Measurements from ENCODE around the gene RAB22A.
"Not testable (repeated sequence)": the region's sequence is repeated elsewhere in the genome, so short reads cannot be mapped to it uniquely, and the experiment has no call there.

Gene RAB22A

DNA sequence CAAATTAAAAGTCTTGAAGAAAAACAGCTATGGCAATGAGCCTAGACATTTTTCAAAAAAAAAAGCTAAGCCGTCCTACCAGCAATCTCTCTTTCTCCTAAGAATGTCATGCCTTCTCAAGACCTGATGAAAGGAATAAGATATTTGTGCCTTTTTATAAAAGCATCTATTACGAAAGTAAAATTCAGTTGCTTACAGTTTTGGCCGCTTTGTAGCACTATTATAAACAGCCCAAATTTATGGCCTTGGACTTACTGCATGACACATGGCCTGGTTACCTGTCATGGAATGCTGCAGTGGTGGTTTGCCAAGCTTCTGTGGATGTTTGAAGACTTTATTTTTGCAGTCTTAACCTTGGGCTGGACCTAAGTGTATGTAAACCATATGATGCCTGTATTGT lies 57.4 kb downstream of the RAB22A start:
- no peaks in the 10 kb centered on the region for H3K9me3 Mint-ChIP-seq
- peaks cover 28% of the 10 kb centered on the region for H3K4me1 Mint-ChIP-seq
- peaks cover 1% of the 10 kb centered on the region for H3K27me3 Mint-ChIP-seq (ENCODE audit: low read depth, poor library complexity)
- no peak for DNase-seq
- TF ChIP-seq CTCF (IDR thresholded peaks at IDR 0.05) = no peak
- no peak overlapping the region for H3K27ac Mint-ChIP-seq
- no peak overlapping the region for H3K4me3 Mint-ChIP-seq
- H3K36me3 Mint-ChIP-seq (ENCODE audit: low read depth) = peaks cover 20% of the 10 kb centered on the region

GRCh38 chr20:58372806-58373205 lies 63.3 kb downstream of the RAB22A start:
- no peak for DNase-seq
- Mint-ChIP-seq H3K36me3 (ENCODE audit: low read depth) (no peaks in the 10 kb centered on the region), H3K27me3 (ENCODE audit: low read depth, poor library complexity) (peaks cover 24% of the 10 kb centered on the region), H3K4me1 (peaks cover 50% of the 10 kb centered on the region), H3K27ac (no peak overlapping the region), H3K9me3 (no peaks in the 10 kb centered on the region), H3K4me3 (no peak overlapping the region)
- no peak for TF ChIP-seq CTCF (IDR thresholded peaks at IDR 0.05)

DNA sequence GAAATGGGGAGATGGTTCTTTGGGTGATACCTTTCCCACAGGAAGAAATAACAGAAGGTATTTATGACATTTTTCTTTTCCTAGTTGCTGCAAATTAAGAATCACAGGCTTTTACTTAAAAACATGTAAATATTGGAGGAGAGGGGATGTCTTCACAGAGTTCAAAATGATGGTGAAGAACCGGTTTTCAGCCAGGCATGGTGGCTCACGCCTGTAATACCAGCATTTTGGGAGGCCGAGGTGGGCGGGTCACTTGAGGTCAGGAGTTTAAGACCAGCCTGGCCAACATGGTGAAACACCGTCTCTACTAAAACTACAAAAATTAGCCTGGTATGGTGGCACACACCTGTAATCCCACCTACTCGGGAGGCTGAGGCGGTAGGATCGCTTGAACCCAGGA lies 63.8 kb downstream of the RAB22A start:
- Mint-ChIP-seq H3K27me3 (ENCODE audit: low read depth, poor library complexity) (peaks cover 24% of the 10 kb centered on the region), H3K4me1 (peaks cover 45% of the 10 kb centered on the region)
- H3K27ac Mint-ChIP-seq; DNase-seq; H3K36me3 Mint-ChIP-seq (ENCODE audit: low read depth); H3K9me3 Mint-ChIP-seq; H3K4me3 Mint-ChIP-seq: not testable (repeated sequence)

DNA sequence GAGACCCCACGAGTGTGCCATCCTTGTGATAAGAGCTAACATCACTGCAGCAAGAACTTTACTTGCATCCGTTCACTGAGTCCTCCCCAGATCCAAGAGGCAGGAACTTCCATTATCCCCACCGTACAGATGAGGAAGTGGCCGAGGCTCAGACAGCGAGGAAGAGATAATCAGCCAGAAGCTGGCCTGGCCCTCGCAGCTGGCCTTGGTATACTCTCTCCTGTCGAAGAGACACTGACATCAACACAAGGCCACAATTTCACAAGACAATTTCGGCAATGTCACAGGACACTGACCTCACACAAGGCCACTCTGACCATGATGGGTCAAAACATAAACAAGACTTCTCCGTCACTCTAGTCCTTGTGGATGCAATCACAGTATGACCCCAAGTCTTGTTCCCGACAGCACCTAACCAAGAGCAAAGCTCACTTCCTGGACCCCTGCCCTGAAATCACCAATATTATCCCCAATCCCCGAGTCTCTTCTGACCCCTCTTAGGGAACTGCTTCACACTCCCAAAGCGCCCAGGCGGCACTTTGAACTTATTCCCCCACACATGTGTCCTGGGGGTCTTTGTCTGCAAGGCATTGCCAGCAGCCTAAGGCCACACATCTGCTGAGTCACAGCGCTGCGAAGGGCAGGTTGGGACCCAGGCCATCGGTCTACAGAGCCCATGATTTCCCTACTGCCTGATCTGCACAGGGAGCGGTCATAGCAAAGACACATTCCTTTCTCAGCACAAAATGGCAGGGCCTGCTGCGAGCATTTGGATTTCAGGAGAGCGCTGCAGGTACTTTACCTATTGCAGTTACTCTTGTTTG lies 64.7 kb downstream of the RAB22A start:
- Mint-ChIP-seq H3K9me3 (no peaks in the 10 kb centered on the region), H3K4me1 (peaks cover 47% of the 10 kb centered on the region), H3K36me3 (ENCODE audit: low read depth) (no peaks in the 10 kb centered on the region), H3K27ac (peak overlapping the region; percentile 73), H3K27me3 (ENCODE audit: low read depth, poor library complexity) (peaks cover 24% of the 10 kb centered on the region), H3K4me3 (no peak overlapping the region)
- no peak for TF ChIP-seq CTCF (IDR thresholded peaks at IDR 0.05)
- DNase-seq = no peak

DNA sequence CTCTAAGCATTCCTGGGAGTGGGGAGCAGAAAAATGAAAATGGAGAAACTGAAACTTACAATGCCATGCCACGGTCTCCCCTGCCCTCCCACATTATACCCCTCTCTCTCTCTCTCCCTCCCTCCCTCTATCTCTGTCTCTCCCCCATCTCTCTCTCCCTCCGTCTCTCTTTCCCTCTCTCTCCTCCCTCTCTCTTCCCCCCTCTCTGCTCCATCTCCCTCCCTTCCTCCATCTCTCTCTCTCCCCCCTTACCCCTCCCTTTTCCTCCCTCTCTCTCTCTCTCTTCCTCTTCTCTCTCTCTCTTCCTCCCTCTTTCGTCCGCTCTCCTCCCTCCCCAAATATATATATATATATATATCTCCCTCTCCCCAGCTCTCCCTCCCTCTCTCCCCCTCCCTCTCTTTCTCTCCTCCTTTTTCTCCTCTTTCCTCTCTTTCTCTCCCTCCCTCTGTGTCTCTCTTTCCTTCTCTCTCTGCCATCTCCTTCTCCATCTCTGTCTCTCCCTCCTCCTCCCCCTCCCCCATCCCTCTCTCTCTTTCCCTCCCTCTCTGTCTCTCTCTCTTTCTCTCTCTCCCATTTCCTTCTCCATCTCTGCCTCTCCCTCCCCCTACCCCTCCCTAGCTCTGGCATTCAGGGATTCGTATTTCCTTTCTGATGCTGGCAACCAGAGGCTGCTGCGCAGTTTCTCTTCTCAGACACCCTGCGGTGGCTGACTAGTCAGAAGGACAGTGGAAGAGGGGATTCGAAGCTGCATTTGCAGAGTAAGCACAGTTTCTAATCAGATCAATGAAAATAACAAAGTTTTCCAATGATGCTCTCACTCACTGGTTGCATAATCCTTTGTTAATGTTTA lies 65.6 kb downstream of the RAB22A start:
- no peak for TF ChIP-seq CTCF (IDR thresholded peaks at IDR 0.05)
- H3K4me3 Mint-ChIP-seq = peak overlapping the region; percentile 16
- H3K4me1 Mint-ChIP-seq = peaks cover 47% of the 10 kb centered on the region
- DNase-seq = peak; percentile 16
- no peaks in the 10 kb centered on the region for H3K9me3 Mint-ChIP-seq
- peaks cover 24% of the 10 kb centered on the region for H3K27me3 Mint-ChIP-seq (ENCODE audit: low read depth, poor library complexity)
- H3K27ac Mint-ChIP-seq = peak overlapping the region; percentile 73
- H3K36me3 Mint-ChIP-seq (ENCODE audit: low read depth) = no peaks in the 10 kb centered on the region

DNA sequence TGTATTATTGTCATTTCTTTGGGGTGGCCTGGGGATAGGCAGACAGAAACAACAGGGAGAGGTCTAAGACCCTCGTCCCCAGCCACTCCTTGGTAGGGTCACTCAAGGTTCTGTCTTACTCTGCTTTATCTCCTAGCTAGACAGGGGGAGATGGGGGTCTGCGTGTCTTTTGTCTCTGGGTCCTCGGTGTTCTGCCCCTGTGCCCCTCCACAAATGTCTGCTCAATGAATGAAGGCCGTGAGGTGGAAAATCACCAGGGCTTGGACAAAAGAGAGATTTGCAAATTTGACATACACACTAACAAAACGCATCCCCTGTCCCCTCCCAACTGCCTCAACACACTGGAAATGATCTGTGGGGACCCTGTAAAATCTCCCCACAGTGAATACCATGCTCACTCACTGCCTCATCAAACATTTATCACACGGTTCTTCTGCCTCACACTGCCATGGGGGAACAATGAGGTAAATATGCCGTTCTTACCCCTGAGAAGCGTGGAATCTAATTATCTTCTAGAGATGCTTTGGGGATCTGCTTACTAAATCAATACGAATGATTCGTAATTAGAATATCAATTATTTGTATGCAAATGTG lies 66.3 kb downstream of the RAB22A start:
- TF ChIP-seq CTCF (IDR thresholded peaks at IDR 0.05) = no peak
- peaks cover 47% of the 10 kb centered on the region for H3K4me1 Mint-ChIP-seq
- peak overlapping the region; percentile 16 for H3K4me3 Mint-ChIP-seq
- H3K27ac Mint-ChIP-seq = no peak overlapping the region
- H3K27me3 Mint-ChIP-seq (ENCODE audit: low read depth, poor library complexity) = peaks cover 24% of the 10 kb centered on the region
- peaks cover under 1% of the 10 kb centered on the region for H3K36me3 Mint-ChIP-seq (ENCODE audit: low read depth)
- no peak for DNase-seq
- peaks cover 4% of the 10 kb centered on the region for H3K9me3 Mint-ChIP-seq
